Ishikawa (cell line): Measurements from ENCODE around the gene LDB3.

ENCODE experiments used
- CEBPB ChIP-seq: IDR thresholded peaks from 2 replicates; pipeline ENCODE4 v1.6.1; 2012
- FOXM1 ChIP-seq: IDR thresholded peaks from 2 replicates; pipeline ENCODE4 v1.6.1; 2012; ENCODE audit warnings: low read depth, borderline replicate concordance
- TEAD4 ChIP-seq: IDR thresholded peaks from 2 replicates; pipeline ENCODE4 v1.6.1; 2012

GRCh38 chr10:86716466-86716865 lies 48.2 kb downstream of the LDB3 start:
- TF ChIP-seq FOXM1 (no peak), CEBPB (no peak), TEAD4 (no peak)
